Ovary (tissue), 9 donors: Measurements from ENCODE around the gene HSDL2. TPM values are rescaled to one million over a fixed set of nuclear protein-coding genes. Genes with fewer than 3 reads are reported as not detected.
A peak's percentile ranks its signal among the peaks of the same experiment; 100 is the strongest.

ENCODE experiments used
- DNase-seq, 5 donors: peaks; one replicate each; pipeline ENCODE4 v3.0.0-alpha.2; 2019 to 2020
- H3K27ac ChIP-seq, 2 donors: fragments of 200-600 bp; one replicate each; pipeline versions ENCODE4 v1.5.1 to v1.8.0; 2019 to 2022
- H3K27me3 ChIP-seq: fragments of 200-600 bp; one replicate; pipeline ENCODE4 v1.8.0; 2022
- H3K36me3 ChIP-seq: fragments of 200-600 bp; sonication (generic); one replicate; pipeline ENCODE4 v1.5.1; 2019
- H3K4me1 ChIP-seq: one replicate; pipeline ENCODE4 v1.8.1; 2013; ENCODE audit warnings: mild to moderate bottlenecking, moderate library complexity; ENCODE audit not compliant: insufficient read depth
- H3K4me3 ChIP-seq: fragments of 200-600 bp; sonication (generic); one replicate; pipeline ENCODE4 v1.5.1; 2017
- H3K9me3 ChIP-seq, 2 donors: fragments of 200-600 bp in 1 of 2; sonication (generic) in 1 of 2; one replicate each; pipeline versions ENCODE4 v1.5.1 to v1.8.1; 2013 to 2019; ENCODE audit warnings: mild to moderate bottlenecking in 1 of 2, moderate library complexity in 1 of 2
- CTCF ChIP-seq, 3 donors: fragments of 450-650 bp in 2 of 3; fragments of 200-600 bp in 1 of 3; IDR thresholded peaks; one replicate each; pipeline versions ENCODE4 v1.5.1 to v1.8.0; 2016 to 2022; ENCODE audit warnings: antibody characterized with exemption in 3 of 3, mild to moderate bottlenecking in 1 of 3
- EP300 ChIP-seq: sonication (generic); formaldehyde crosslinking; IDR thresholded peaks from one replicate; pipeline ENCODE4 v1.6.1; 2017; ENCODE audit warnings: antibody characterized with exemption
- POLR2A ChIP-seq: fragments of 450-650 bp; IDR thresholded peaks from one replicate; pipeline ENCODE4 v1.6.1; 2017; ENCODE audit warnings: antibody characterized with exemption, mild to moderate bottlenecking, moderate library complexity
- WGBS, 3 donors: extraction: QIAGEN DNeasy Blood & Tissue Kit in 1 of 3; methylation state at CpG; one replicate each; pipeline versions ENCODE4 v1.1.5 to v1.1.7; 2013 to 2017; 5-methylcytosine and 5-hydroxymethylcytosine counted together
- intact Hi-C, 4 donors: fragments of 100-400 bp; cut with DNase I; formaldehyde crosslinking; loops; one replicate each; pipeline versions ENCODE4 v1.11.0 to v1.15.1; 2022 to 2023
- polyA plus RNA-seq, 2 donors: library from polyadenylated mRNA; stranded (reverse); fragments of 200-250 nt in 1 of 2; fragments of 350-450 nt in 1 of 2; fragmentation: Illumina TruSeq in 1 of 2; extraction: RNeasy Lipid Tissue Mini Kit (QIAGEN cat#74804) in 1 of 2; gene quantifications; one replicate each; pipeline ENCODE4 v1.2.3, GENCODE V29; 2013 to 2014
- total RNA-seq, 7 donors: library from RNA; depleted of rRNA in 2 of 7; stranded (reverse); fragments of >200 nt in 2 of 7; fragmentation: NEBNext Ultra II Directional in 3 of 7; extraction: Animal tissue kit (Norgen Biotek cat#: 25700) in 3 of 7; gene quantifications; one replicate each; pipeline versions ENCODE4 v1.1.0 to v1.2.4, GENCODE V29; 2016 to 2023
- donor health status: DM: no; HTN: no; CAD: no; lungs with moderate emphysema.
- donor health status: DM: no; HTN: no; CAD: no.
- donor health status: Bipolar disorder and iron deficiency.
- donor health status: DM: yes; HTN: yes; CAD: no.
- donor health status: DM: no; HTN: no; CAD: no.
- donor health status: DM: yes; HTN: yes; CAD: no.

The HSDL2 gene
- total and polyA plus RNA-seq, 9 donors = 44.8 to 79.9 (median 66.1) TPM

- peak within 1 kb of the TSS; percentile 95 for H3K4me3 ChIP-seq
- intact Hi-C loops = loop anchor here in 1 of 4 donors (5.0 kb wide), 1 partner anchor 166 kb away; no protein-coding TSS in a partner anchor
- no peaks in the 10 kb centered on the region for H3K36me3 ChIP-seq
- H3K9me3 ChIP-seq = no peaks in the 10 kb centered on the region
- no peaks in the 10 kb centered on the region for H3K27me3 ChIP-seq
- peak within 1 kb of the TSS; percentile 93 to 99 for H3K27ac ChIP-seq
- TF ChIP-seq EP300 = no peak
- peak; percentile 63 for TF ChIP-seq POLR2A
- H3K4me1 ChIP-seq = no peaks in the 10 kb centered on the region
- peak; percentile 70 to 84 (median 76) for DNase-seq
- 0 to 1% (median 0%) methylated on average over 35 to 90 of the region's 90 CpGs for WGBS, 3 donors
Observed at GRCh38 chr9:112332977-112333638, 46.8 kb upstream of the HSDL2 start, which contains the start of gene PTBP3. TSS of gene PTBP3 (minus strand) at chr9:112333619. CDS start at chr9:112297865, 35,754 bp downstream.

GRCh38 chr9:112333639-112334431, 46.1 kb upstream of the HSDL2 start:
- H3K4me1 ChIP-seq = no peaks in the 10 kb centered on the region
- TF ChIP-seq CTCF (IDR thresholded peaks at IDR 0.05) = peak; percentile 47 to 58 (median 53)
- TF ChIP-seq POLR2A = no peak
- TF ChIP-seq EP300 = no peak
- H3K4me3 ChIP-seq = peak overlapping the region; percentile 95
- H3K27ac ChIP-seq = peak overlapping the region; percentile 93 to 99
- DNase-seq = peak; percentile 94 to 98 (median 96)
- H3K9me3 ChIP-seq = no peaks in the 10 kb centered on the region
- H3K36me3 ChIP-seq = no peaks in the 10 kb centered on the region
- WGBS, 3 donors = 0 to 1% (median 0%) methylated on average over 22 to 71 of the region's 72 CpGs
- no peaks in the 10 kb centered on the region for H3K27me3 ChIP-seq
- intact Hi-C loops = loop anchor here in 1 of 4 donors (5.0 kb wide), 1 partner anchor 167 kb away; no protein-coding TSS in a partner anchor

DNA sequence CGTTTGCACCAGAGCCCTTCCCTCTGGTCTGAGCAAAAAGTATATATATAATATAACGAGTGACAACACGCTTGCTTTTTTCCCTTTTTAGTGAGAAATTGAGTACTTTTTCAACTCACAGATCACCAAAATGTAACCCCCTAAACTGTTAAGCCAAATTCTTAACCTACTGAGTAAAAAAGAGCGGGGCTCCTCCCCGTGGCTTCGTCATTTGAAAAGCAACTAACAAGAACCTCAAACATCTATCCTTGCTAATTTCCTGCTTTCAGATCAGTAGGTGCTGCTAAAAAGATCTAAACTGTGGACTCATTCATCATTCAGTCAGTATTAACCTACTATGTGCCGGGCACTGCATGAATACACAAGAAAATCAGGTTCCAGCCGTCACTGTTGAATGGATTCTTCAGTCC, 45.5 kb upstream of the HSDL2 start:
- no peaks in the 10 kb centered on the region for H3K4me1 ChIP-seq
- H3K27me3 ChIP-seq = no peaks in the 10 kb centered on the region
- peak overlapping the region; percentile 55 to 99 for H3K27ac ChIP-seq
- DNase-seq = peak in 1 of 5 donors; percentile 23
- H3K36me3 ChIP-seq = no peaks in the 10 kb centered on the region
- H3K4me3 ChIP-seq = peak overlapping the region; percentile 37
- TF ChIP-seq POLR2A = no peak
- TF ChIP-seq CTCF (IDR thresholded peaks at IDR 0.05) = no peak
- no peak for TF ChIP-seq EP300
- intact Hi-C loops = loop anchor here in 1 of 4 donors (5.0 kb wide), 1 partner anchor 167 kb away; no protein-coding TSS in a partner anchor
- H3K9me3 ChIP-seq = no peaks in the 10 kb centered on the region
- 4 to 10% (median 4%) methylated on average over 8 of the region's 8 CpGs for WGBS, 3 donors

GRCh38 chr9:112337547-112337946, 42.4 kb upstream of the HSDL2 start:
- WGBS, 3 donors = 68 to 74% (median 69%) methylated on average over 1 of the region's 1 CpG
- Histone ChIP-seq H3K27me3 (no peaks in the 10 kb centered on the region), H3K36me3 (no peaks in the 10 kb centered on the region), H3K4me1 (no peaks in the 10 kb centered on the region), H3K4me3 (no peak overlapping the region), H3K27ac (no peak overlapping the region), H3K9me3 (no peaks in the 10 kb centered on the region)
- TF ChIP-seq CTCF (IDR thresholded peaks at IDR 0.05) (no peak), EP300 (no peak), POLR2A (no peak)
- DNase-seq = no peak
- intact Hi-C loops = no loop called here
